Measurements from ENCODE around the gene KRTAP23-1. TPM values are rescaled to one million over a fixed set of nuclear protein-coding genes. Genes with fewer than 3 reads are reported as not detected.
A peak's percentile ranks its signal among the peaks of the same experiment; 100 is the strongest.

KRTAP23-1 gene
- total and polyA plus RNA-seq, 7 donors, result not detected

GRCh38 chr21:30345014-30345413, 3.4 kb downstream of the KRTAP23-1 start:
- Histone ChIP-seq H3K27ac (no peak overlapping the region), H3K9me3 (no peaks in the 10 kb centered on the region), H3K27me3 (no peaks in the 10 kb centered on the region), H3K36me3 (no peaks in the 10 kb centered on the region), H3K4me3 (no peak overlapping the region), H3K4me1 (no peaks in the 10 kb centered on the region)
- DNase-seq, result no peak
- TF ChIP-seq EP300 (IDR thresholded peaks at IDR 0.05) (no peak), CTCF (IDR thresholded peaks at IDR 0.05) (no peak), POLR2A (IDR thresholded peaks at IDR 0.05) (no peak), POLR2AphosphoS5 (IDR thresholded peaks at IDR 0.05) (no peak)
- intact Hi-C loops (cut with DNase I), result no loop called here
- 55 to 82% methylated on average over 2 of the region's 2 CpGs for WGBS, 2 donors

- intact Hi-C loops (cut with DNase I), result loop anchor here (5.0 kb wide), 1 partner anchor 746 kb away; no protein-coding TSS in a partner anchor
- H3K27me3 ChIP-seq, result no peaks in the 10 kb centered on the region
- H3K27ac ChIP-seq, result no peak overlapping the region
- H3K9me3 ChIP-seq, result no peaks in the 10 kb centered on the region
- TF ChIP-seq EP300 (IDR thresholded peaks at IDR 0.05) (no peak), CTCF (IDR thresholded peaks at IDR 0.05) (peak in 3 of 4 experiments; percentile 50 to 74 (median 61))
- 60 to 82% methylated on average over 2 of the region's 2 CpGs for WGBS, 2 donors
- no peak for DNase-seq
- H3K4me1 ChIP-seq, result no peaks in the 10 kb centered on the region
- H3K36me3 ChIP-seq, result no peaks in the 10 kb centered on the region
- H3K4me3 ChIP-seq, result no peak overlapping the region
Measured at GRCh38 chr21:30340714-30341573, 7.5 kb downstream of the KRTAP23-1 start.

GRCh38 chr21:30338717-30339116, 9.7 kb downstream of the KRTAP23-1 start:
- no peak for TF ChIP-seq EP300 (IDR thresholded peaks at IDR 0.05)
- no peak for TF ChIP-seq POLR2AphosphoS5 (IDR thresholded peaks at IDR 0.05)
- TF ChIP-seq POLR2A (IDR thresholded peaks at IDR 0.05), result no peak
- no peak for TF ChIP-seq CTCF (IDR thresholded peaks at IDR 0.05)
- no peak overlapping the region for H3K4me3 ChIP-seq
- H3K4me1 ChIP-seq, result no peaks in the 10 kb centered on the region
- no peaks in the 10 kb centered on the region for H3K27me3 ChIP-seq
- 82 to 83% methylated on average over 4 of the region's 4 CpGs for WGBS, 2 donors
- H3K9me3 ChIP-seq, result no peaks in the 10 kb centered on the region
- no peak for DNase-seq
- intact Hi-C loops (cut with DNase I), result no loop called here
- H3K36me3 ChIP-seq, result no peaks in the 10 kb centered on the region
- H3K27ac ChIP-seq, result no peak overlapping the region

GRCh38 chr21:30337772-30338171, 10.6 kb downstream of the KRTAP23-1 start:
- no peaks in the 10 kb centered on the region for H3K36me3 ChIP-seq
- TF ChIP-seq POLR2AphosphoS5 (IDR thresholded peaks at IDR 0.05) (no peak), EP300 (IDR thresholded peaks at IDR 0.05) (no peak), CTCF (IDR thresholded peaks at IDR 0.05) (no peak), POLR2A (IDR thresholded peaks at IDR 0.05) (no peak)
- H3K4me3 ChIP-seq, result no peak overlapping the region
- H3K27me3 ChIP-seq, result no peaks in the 10 kb centered on the region
- intact Hi-C loops (cut with DNase I), result no loop called here
- H3K4me1 ChIP-seq, result no peaks in the 10 kb centered on the region
- H3K9me3 ChIP-seq, result no peaks in the 10 kb centered on the region
- H3K27ac ChIP-seq, result no peak overlapping the region
- DNase-seq, result no peak

Data from sigmoid colon (tissue), 7 donors.